Measurements from ENCODE around the gene VIL1.

The VIL1 gene

DNA sequence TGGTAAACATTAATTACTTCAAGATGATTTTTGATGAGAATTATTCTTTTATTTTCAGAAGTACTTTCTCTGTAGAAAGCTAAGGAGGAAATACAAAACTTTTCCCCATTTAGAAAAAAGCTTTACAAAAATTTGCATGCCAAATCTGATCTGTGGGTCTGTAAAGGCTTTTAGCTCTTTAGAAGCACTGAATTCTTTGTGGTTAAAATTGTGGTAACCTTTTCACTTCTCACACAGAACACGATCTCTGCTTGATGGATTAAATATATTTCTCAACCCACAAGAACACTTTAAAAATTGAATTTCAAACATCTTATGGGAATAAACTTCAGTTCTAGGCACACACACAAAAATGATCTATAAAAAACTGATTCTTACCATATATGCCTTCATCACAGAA is 63.7 kb downstream of the VIL1 start:
- TF ChIP-seq, protein P1, sequence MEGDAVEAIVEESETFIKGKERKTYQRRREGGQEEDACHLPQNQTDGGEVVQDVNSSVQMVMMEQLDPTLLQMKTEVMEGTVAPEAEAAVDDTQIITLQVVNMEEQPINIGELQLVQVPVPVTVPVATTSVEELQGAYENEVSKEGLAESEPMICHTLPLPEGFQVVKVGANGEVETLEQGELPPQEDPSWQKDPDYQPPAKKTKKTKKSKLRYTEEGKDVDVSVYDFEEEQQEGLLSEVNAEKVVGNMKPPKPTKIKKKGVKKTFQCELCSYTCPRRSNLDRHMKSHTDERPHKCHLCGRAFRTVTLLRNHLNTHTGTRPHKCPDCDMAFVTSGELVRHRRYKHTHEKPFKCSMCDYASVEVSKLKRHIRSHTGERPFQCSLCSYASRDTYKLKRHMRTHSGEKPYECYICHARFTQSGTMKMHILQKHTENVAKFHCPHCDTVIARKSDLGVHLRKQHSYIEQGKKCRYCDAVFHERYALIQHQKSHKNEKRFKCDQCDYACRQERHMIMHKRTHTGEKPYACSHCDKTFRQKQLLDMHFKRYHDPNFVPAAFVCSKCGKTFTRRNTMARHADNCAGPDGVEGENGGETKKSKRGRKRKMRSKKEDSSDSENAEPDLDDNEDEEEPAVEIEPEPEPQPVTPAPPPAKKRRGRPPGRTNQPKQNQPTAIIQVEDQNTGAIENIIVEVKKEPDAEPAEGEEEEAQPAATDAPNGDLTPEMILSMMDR (IDR thresholded peaks at IDR 0.05; ENCODE audit: control insufficient read depth, extremely low read depth, insufficient read depth), result no peak
- no peak for DNase-seq (ENCODE audit: low read depth)
- no peak overlapping the region for H3K4me3 ChIP-seq (ENCODE audit: low read depth, low read length)

DNA sequence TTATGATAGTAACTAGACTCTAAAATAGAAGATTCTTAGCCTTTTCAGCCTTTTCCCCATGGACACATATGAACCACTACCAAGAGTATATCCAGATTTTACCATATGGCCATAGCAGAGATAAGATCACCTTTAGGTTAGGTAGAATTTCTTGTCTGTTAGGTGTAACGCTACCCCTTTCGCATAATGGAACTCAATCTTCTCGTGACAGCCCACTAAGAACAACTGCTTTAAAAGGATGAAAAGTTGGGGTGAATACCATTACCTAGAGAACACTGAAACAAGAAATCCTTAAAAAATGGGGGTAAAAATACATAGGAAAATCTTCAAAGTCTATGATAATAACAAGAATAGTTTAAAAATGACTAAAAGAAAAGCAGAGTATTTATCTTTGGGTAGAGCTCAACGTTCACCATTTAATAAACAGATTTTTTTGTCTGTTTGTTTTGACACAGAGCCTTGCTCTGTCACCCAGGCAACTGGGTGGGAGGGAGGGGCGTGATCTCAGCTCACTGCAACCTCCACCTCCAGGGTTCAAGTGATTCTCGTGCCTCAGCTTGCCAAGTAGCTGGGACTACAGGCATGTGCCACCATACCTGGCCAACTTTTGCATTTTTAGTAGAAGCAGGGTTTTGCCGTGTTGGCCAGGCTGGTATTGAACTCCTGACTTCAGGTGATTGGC is 67.2 kb downstream of the VIL1 start:
- no peak for DNase-seq (ENCODE audit: low read depth)
- H3K4me3 ChIP-seq (ENCODE audit: low read depth, low read length), result no peak overlapping the region
- TF ChIP-seq, protein P1 (IDR thresholded peaks at IDR 0.05; ENCODE audit: control insufficient read depth, extremely low read depth, insufficient read depth), result no peak

DNA sequence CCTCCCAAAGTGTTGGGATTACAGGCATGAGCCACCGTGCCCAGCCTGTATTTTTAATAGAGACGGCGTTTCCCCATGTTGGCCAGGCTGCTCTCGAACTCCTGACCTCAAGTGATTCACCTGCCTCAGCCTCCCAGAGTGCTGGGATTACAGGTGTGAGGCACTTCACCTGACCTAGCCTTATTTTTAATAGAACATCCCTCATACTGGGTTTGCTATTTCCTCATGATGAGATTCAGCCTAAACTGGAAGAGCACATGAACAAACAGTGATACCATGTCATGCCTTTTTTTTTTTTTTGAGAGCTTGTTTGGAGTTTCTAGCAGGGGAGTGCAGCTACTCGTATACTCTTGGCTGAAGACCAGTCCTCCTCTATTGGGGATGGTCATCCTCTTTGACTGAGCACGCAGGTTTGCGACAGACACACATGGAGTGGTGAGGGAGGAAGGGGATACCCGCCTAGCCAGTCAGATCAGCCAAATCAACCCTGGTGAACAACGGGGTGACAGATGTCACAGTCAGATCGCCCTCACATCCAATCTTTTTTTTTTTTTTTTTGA is 81.7 kb downstream of the VIL1 start:
- no peak for DNase-seq (ENCODE audit: low read depth)
- TF ChIP-seq, protein P1 (IDR thresholded peaks at IDR 0.05; ENCODE audit: control insufficient read depth, extremely low read depth, insufficient read depth), result no peak
- H3K4me3 ChIP-seq (ENCODE audit: low read depth, low read length), result no peak overlapping the region

DNA sequence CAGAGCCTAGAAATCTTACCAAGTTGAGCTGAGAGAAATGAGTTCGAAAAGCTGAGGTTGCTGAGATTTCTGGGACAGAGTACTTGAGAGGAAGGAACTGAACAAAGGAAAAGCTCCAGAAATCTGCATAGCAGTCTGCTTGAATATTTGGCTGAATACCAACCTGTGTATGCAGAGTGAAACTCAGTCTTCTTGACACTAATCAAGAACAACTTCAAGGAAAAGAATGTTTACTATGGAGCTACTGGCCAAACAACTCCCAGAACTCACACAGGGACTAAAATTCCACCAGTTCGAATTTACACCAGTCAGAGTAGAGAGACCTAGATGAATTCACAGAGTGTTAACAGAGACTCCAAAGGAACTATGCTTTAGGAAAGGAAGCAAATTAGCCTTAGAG is 82.7 kb downstream of the VIL1 start:
- peak; percentile 47 for DNase-seq (ENCODE audit: low read depth)
- H3K4me3 ChIP-seq (ENCODE audit: low read depth, low read length), result no peak overlapping the region
- TF ChIP-seq, protein P1 (IDR thresholded peaks at IDR 0.05; ENCODE audit: control insufficient read depth, extremely low read depth, insufficient read depth), result no peak

All from LNCaP clone FGC (cell line).